PC-9 (cell line): ENCODE results near the gene PTDSS2. TPM values are rescaled to one million over a fixed set of nuclear protein-coding genes. Genes with fewer than 3 reads are reported as not detected.

Experiments
- BruUV-seq: library from RNA; stranded (reverse); fragments of 400-500 nt; replicated peaks from 2 replicates; lab custom pipeline; 2021; lab: Mats Ljungman, UMichigan
- CTCF ChIA-PET: fragments of 300-600 bp; sonication (Branson Sonifier 250); formaldehyde crosslinking; loops from one replicate; lab custom pipeline; 2022; ENCODE audit warnings: antibody characterized with exemption; lab: Charles Lee
- POLR2A ChIA-PET: fragments of 300-600 bp; sonication (Branson Sonifier 250); formaldehyde crosslinking; loops from one replicate; lab custom pipeline; 2022; ENCODE audit warnings: antibody characterized with exemption; ENCODE audit not compliant: unreplicated experiment; lab: Charles Lee
- DNase-seq, 2 experiments: peaks; one replicate each; pipeline versions ENCODE4 v3.0.0 to v3.0.0-alpha.2; 2015 to 2022; ENCODE audit warnings: mixed read lengths in 1 of 2
- H2AFZ ChIP-seq: fragments of 200-600 bp; sonication (generic); 2 replicates; pipeline ENCODE4 v1.8.1; 2017; ENCODE audit warnings: antibody characterized with exemption
- H3F3A ChIP-seq: fragments of 200-600 bp; sonication (generic); 2 replicates; pipeline ENCODE4 v1.8.1; 2017; ENCODE audit warnings: antibody characterized with exemption, mild to moderate bottlenecking, low read depth; ENCODE audit not compliant: insufficient read depth
- H3K27ac ChIP-seq: fragments of 200-600 bp; sonication (generic); 2 replicates; pipeline ENCODE4 v1.6.1; 2016; ENCODE audit warnings: mixed run types
- H3K27me3 ChIP-seq: fragments of 200-600 bp; sonication (generic); 2 replicates; pipeline ENCODE4 v1.6.1; 2016; ENCODE audit warnings: low read depth, mixed run types; ENCODE audit not compliant: insufficient read depth
- H3K36me3 ChIP-seq: fragments of 200-600 bp; sonication (generic); 2 replicates; pipeline ENCODE4 v1.6.1; 2016; ENCODE audit warnings: low read depth, mixed run types
- H3K4me1 ChIP-seq: fragments of 200-600 bp; sonication (generic); replicated peaks from 2 replicates; pipeline ENCODE4 v1.6.1; 2016; ENCODE audit warnings: mixed run types; ENCODE audit not compliant: insufficient read depth
- H3K4me2 ChIP-seq: fragments of 200-600 bp; sonication (generic); 2 replicates; pipeline ENCODE4 v1.6.1; 2017; ENCODE audit warnings: mixed run types
- H3K4me3 ChIP-seq: fragments of 200-600 bp; sonication (generic); 2 replicates; pipeline ENCODE4 v1.6.1; 2016; ENCODE audit warnings: mixed run types
- H3K79me2 ChIP-seq: fragments of 200-600 bp; sonication (generic); 2 replicates; pipeline ENCODE4 v1.6.1; 2017; ENCODE audit warnings: low read depth, mixed run types
- H3K9me2 ChIP-seq: fragments of 200-600 bp; sonication (generic); 2 replicates; pipeline ENCODE4 v1.8.1; 2017; ENCODE audit warnings: mild to moderate bottlenecking; ENCODE audit not compliant: insufficient read depth
- H3K9me3 ChIP-seq: fragments of 200-600 bp; sonication (generic); 2 replicates; pipeline ENCODE4 v1.8.1; 2016; ENCODE audit warnings: low read depth; ENCODE audit not compliant: insufficient read depth
- H4K20me1 ChIP-seq: fragments of 200-600 bp; sonication (generic); 2 replicates; pipeline ENCODE4 v1.8.1; 2017; ENCODE audit not compliant: insufficient read depth
- EZH2 ChIP-seq: fragments of 200-600 bp; sonication (generic); IDR thresholded peaks from 2 replicates; pipeline ENCODE4 v1.8.0; 2017; ENCODE audit warnings: antibody characterized with exemption, low read depth
- intact Hi-C: fragments of 100-400 bp; cut with micrococcal nuclease; formaldehyde crosslinking; loops from one replicate; pipeline ENCODE4 v1.10.0; 2022; ENCODE audit not compliant: unreplicated experiment
- total RNA-seq: library from RNA; stranded (reverse); gene quantifications from 2 replicates; pipeline ENCODE4 v1.2.3, GENCODE V29; 2021
- TF ChIP-seq, protein P1 (sequence below): fragments of 200-600 bp; sonication (generic); conservative IDR thresholded peaks from 2 replicates; pipeline ENCODE4 v1.6.1; 2017; ENCODE audit warnings: mixed run types, antibody characterized with exemption, mild to moderate bottlenecking, moderate library complexity

PTDSS2 gene
- total RNA-seq, 1 experiment from 2014 or later, result 32.5 TPM

GRCh38 chr11:469684-470560 is 19.8 kb downstream of the PTDSS2 start:
- H3K4me2 ChIP-seq, result no peak overlapping the region
- H3K27ac ChIP-seq, result no peak overlapping the region
- 0 out of 2 replicates have a peak, but pooled peaks cover 3% of the 10 kb centered on the region for H3K79me2 ChIP-seq
- no peak for TF ChIP-seq EZH2
- TF ChIP-seq, protein P1, sequence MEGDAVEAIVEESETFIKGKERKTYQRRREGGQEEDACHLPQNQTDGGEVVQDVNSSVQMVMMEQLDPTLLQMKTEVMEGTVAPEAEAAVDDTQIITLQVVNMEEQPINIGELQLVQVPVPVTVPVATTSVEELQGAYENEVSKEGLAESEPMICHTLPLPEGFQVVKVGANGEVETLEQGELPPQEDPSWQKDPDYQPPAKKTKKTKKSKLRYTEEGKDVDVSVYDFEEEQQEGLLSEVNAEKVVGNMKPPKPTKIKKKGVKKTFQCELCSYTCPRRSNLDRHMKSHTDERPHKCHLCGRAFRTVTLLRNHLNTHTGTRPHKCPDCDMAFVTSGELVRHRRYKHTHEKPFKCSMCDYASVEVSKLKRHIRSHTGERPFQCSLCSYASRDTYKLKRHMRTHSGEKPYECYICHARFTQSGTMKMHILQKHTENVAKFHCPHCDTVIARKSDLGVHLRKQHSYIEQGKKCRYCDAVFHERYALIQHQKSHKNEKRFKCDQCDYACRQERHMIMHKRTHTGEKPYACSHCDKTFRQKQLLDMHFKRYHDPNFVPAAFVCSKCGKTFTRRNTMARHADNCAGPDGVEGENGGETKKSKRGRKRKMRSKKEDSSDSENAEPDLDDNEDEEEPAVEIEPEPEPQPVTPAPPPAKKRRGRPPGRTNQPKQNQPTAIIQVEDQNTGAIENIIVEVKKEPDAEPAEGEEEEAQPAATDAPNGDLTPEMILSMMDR, result no peak
- BruUV-seq, result no TSS peak
- H4K20me1 ChIP-seq, result no peaks in the 10 kb centered on the region
- ChIA-PET CTCF (interaction anchor here (0.5 kb wide), 2 partner anchors 11 to 35 kb away, joined by 5 to 8 read pairs; no protein-coding TSS in a partner anchor), POLR2A (interaction anchor here (0.7 kb wide), 1 partner anchor 37 kb away, joined by 7 read pairs; no protein-coding TSS in a partner anchor)
- H3K9me3 ChIP-seq, result no peaks in the 10 kb centered on the region
- H3K4me1 ChIP-seq, result peaks cover 20% of the 10 kb centered on the region
- no peak for DNase-seq
- no peak overlapping the region for H2AFZ ChIP-seq
- H3K27me3 ChIP-seq, result no peaks in the 10 kb centered on the region
- no peaks in the 10 kb centered on the region for H3K9me2 ChIP-seq
- peaks cover 4% of the 10 kb centered on the region; the same call in 1 of the 2 replicates for H3F3A ChIP-seq
- intact Hi-C loops, result no loop called here
- H3K4me3 ChIP-seq, result no peak overlapping the region
- no peaks in the 10 kb centered on the region for H3K36me3 ChIP-seq

GRCh38 chr11:471468-472145 is 21.5 kb downstream of the PTDSS2 start:
- BruUV-seq, result no TSS peak
- H3K79me2 ChIP-seq, result 0 out of 2 replicates have a peak, but pooled peaks cover 3% of the 10 kb centered on the region
- no peaks in the 10 kb centered on the region for H3F3A ChIP-seq
- H4K20me1 ChIP-seq, result no peaks in the 10 kb centered on the region
- TF ChIP-seq EZH2, result no peak
- TF ChIP-seq, protein P1, result no peak
- H2AFZ ChIP-seq, result no peak overlapping the region
- H3K4me2 ChIP-seq, result no peak overlapping the region
- H3K4me1 ChIP-seq, result peaks cover 6% of the 10 kb centered on the region; the same call in 1 of the 2 replicates
- intact Hi-C loops, result no loop called here
- no peaks in the 10 kb centered on the region for H3K36me3 ChIP-seq
- no peak for DNase-seq
- H3K4me3 ChIP-seq, result no peak overlapping the region
- ChIA-PET POLR2A (no interaction called here), CTCF (no interaction called here)
- H3K9me3 ChIP-seq, result no peaks in the 10 kb centered on the region
- no peak overlapping the region for H3K27ac ChIP-seq
- H3K27me3 ChIP-seq, result no peaks in the 10 kb centered on the region
- H3K9me2 ChIP-seq, result no peaks in the 10 kb centered on the region

GRCh38 chr11:472272-472671 is 22.2 kb downstream of the PTDSS2 start:
- CTCF ChIA-PET, result no interaction called here
- no peak for DNase-seq
- Histone ChIP-seq H3K4me2 (no peak overlapping the region), H3K9me3 (no peaks in the 10 kb centered on the region), H2AFZ (no peak overlapping the region), H3K9me2 (no peaks in the 10 kb centered on the region), H3K4me3 (no peak overlapping the region), H3F3A (no peaks in the 10 kb centered on the region), H3K36me3 (no peaks in the 10 kb centered on the region), H3K27me3 (no peaks in the 10 kb centered on the region), H4K20me1 (no peaks in the 10 kb centered on the region), H3K4me1 (no peaks in the 10 kb centered on the region), H3K79me2 (no peaks in the 10 kb centered on the region), H3K27ac (no peak overlapping the region)
- no peak for TF ChIP-seq EZH2
- TF ChIP-seq, protein P1, result no peak
- intact Hi-C loops, result no loop called here
- BruUV-seq, result no TSS peak
- POLR2A ChIA-PET, result no interaction called here
